Fibroblast of lung (primary cell): Measurements from ENCODE around the gene NAB1.

Experiments used
- EZH2 ChIP-seq: IDR thresholded peaks from 2 replicates; pipeline ENCODE4 v1.5.1; 2012; ENCODE audit warnings: low read length, control low read depth, mild to moderate bottlenecking; ENCODE audit errors: missing control alignments
- TF ChIP-seq, protein P1 (sequence below), 2 donors: IDR thresholded peaks in 1 of 2; conservative IDR thresholded peaks in 1 of 2; 1 replicate in 1 of 2; 2 replicates in 1 of 2; pipeline ENCODE4 v1.5.1; 2011 to 2012; ENCODE audit warnings: low read length in 2 of 2, control low read depth in 1 of 2, inconsistent platforms in 1 of 2, low read depth in 1 of 2, mild to moderate bottlenecking in 1 of 2

DNA sequence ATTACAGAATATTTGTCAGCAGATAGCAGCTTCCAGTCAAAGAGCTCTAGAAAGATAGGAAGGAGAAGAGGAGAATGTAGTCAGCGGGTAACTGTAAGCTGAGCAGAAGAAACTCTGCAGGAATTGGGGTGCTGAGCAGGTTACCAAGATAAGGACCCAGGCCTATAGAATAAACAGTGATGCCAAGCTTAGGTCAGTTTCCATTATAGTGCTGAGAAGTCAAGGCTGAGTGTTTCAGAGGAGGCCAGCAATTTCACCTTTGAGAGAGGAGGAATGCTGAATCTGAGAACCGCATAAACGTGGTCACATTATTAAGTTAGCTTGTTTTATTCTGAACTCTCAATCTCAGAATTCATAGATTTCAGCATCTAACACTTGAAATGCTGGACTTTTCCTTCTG, 13.9 kb downstream of the NAB1 start:
- TF ChIP-seq, protein P1, sequence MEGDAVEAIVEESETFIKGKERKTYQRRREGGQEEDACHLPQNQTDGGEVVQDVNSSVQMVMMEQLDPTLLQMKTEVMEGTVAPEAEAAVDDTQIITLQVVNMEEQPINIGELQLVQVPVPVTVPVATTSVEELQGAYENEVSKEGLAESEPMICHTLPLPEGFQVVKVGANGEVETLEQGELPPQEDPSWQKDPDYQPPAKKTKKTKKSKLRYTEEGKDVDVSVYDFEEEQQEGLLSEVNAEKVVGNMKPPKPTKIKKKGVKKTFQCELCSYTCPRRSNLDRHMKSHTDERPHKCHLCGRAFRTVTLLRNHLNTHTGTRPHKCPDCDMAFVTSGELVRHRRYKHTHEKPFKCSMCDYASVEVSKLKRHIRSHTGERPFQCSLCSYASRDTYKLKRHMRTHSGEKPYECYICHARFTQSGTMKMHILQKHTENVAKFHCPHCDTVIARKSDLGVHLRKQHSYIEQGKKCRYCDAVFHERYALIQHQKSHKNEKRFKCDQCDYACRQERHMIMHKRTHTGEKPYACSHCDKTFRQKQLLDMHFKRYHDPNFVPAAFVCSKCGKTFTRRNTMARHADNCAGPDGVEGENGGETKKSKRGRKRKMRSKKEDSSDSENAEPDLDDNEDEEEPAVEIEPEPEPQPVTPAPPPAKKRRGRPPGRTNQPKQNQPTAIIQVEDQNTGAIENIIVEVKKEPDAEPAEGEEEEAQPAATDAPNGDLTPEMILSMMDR (conservative IDR thresholded peaks at IDR 0.05 in 1 of 2, IDR thresholded peaks at IDR 0.05 in 1 of 2; ENCODE audit: low read depth in 1 of 2, low read length in 2 of 2): no peak
- TF ChIP-seq EZH2: no peak
